ENCODE data around the gene PABPN1.

- TF ChIP-seq POLR2A (IDR thresholded peaks at IDR 0.05) (no peak), CTCF (IDR thresholded peaks at IDR 0.05) (no peak)
Observed at GRCh38 chr14:23300687-23301223, 20.5 kb upstream of the PABPN1 start.

Data from heart left ventricle (tissue), 13 donors.